PFSK-1 (cell line): ENCODE results near the gene PEAK3.

Experiments
- POLR2AphosphoS5 ChIP-seq: IDR thresholded peaks from 2 replicates; pipeline ENCODE4 v1.6.1; 2012; ENCODE audit warnings: low read depth, mild to moderate bottlenecking, control low read depth, low read length, moderate library complexity
- SIN3A ChIP-seq: IDR thresholded peaks from 2 replicates; pipeline ENCODE4 v1.6.1; 2012; ENCODE audit warnings: mild to moderate bottlenecking, low read length, moderate library complexity, borderline replicate concordance; ENCODE audit not compliant: insufficient read depth
- TAF1 ChIP-seq: IDR thresholded peaks from 2 replicates; pipeline ENCODE4 v1.6.1; 2012; ENCODE audit warnings: low read length, control low read depth, borderline replicate concordance; ENCODE audit not compliant: insufficient read depth

DNA sequence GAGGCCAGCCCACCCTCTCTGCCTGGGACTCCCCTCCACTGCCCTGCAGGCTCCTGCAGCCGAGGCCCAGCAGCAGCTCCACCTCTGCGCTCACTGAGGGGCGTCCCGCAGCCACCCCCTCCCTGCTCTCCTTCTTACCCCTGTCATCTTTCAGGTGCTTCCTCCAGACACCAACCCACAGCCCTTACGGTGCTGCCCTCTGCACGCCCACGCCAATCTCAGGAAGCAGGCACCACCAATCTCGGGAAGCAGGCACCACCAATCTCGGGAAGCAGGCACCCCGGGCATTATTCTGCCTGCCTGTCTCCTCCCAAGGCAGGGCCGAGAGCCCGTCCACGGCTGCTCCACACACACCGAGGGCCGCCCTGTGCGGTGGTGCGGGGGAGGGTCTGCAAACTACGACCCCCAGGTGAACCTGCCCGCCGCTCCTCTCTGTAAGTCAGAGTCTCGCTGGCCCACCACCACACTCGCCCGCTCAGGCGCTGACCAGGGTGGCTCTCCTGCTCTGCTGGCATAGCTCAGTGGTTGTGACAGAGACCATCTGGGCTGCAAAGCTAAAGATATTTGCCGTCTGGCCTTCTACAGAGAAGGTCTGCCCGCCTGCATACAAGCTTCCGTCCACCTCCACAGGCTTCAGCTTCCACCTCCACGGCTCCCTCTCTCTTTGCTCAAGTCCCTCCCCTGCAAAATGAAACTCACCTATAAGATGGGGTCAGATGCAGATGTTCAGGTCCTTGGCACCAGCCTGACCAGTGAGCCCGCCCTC lies 43.5 kb upstream of the PEAK3 start:
- TF ChIP-seq SIN3A (no peak), TAF1 (no peak), POLR2AphosphoS5 (no peak)
